ENCODE data around the gene PTGFRN. TPM values are rescaled to one million over a fixed set of nuclear protein-coding genes. Genes with fewer than 3 reads are reported as not detected.
A peak's percentile ranks its signal among the peaks of the same experiment; 100 is the strongest.

The PTGFRN gene
- total and polyA plus RNA-seq, 5 donors, result 100 to 247 (median 157) TPM

DNA sequence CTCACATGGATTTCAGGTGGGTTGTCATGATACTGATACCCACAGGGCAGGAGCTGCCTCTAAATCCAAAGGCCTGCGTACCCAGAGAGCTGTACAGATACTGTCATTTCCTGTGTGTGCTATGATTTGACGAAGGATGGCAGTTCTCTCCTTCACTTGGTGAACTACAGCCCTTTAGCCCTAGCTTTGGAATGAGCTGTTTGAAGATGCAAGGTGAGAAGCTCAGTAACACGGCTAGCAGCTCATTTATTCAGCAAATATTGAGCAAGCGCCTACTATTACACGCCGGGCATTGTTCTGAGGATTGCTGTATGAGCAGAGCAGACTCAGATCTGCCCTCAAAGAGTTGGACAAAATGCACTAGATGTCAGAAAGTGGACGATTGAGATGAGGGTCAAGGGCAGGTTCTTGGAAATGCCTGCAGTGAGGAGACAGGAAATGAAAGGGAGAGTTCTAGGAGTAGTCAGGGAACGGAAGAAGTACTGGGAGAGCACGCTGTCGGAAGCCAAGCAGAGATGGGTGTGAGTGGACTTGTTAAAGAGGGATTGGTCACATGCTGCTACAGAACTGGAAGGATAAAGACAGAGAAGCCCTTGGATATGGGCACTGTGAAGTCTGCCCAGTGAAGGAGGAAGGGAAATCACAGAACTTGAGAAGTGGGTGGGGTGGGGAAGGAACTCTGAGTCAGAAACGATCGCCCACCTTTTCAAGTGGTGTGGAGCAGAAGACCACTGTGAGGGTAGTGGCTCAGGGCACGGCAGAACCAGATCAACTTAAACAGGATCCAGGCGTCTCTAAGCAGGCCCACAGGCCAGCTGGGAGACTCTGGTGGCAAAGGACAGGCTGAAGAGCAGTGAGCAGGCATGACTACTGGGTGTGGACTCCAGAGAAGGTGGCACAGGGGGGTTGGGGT, 7.1 kb downstream of the PTGFRN start:
- ATAC-seq (peak; percentile 55 to 56), DNase-seq (no peak)
- intact Hi-C loops (cut with DNase I), result no loop called here
- whole genome bisulfite sequencing, result 57% methylated on average over 14 of the region's 14 CpGs
- Histone ChIP-seq H3K27ac (ENCODE audit: low read length) (peak overlapping the region; percentile 75), H3K4me1 (ENCODE audit: control insufficient read depth, insufficient read depth, low read length) (peaks cover 6% of the 10 kb centered on the region), H3K9me3 (ENCODE audit: control insufficient read depth, low read length) (no peaks in the 10 kb centered on the region), H3K27me3 (ENCODE audit: control insufficient read depth, insufficient read depth) (no peaks in the 10 kb centered on the region), H3K4me3 (ENCODE audit: low read length) (no peak overlapping the region)

GRCh38 chr1:116918714-116919357, 9.1 kb downstream of the PTGFRN start:
- peaks cover 12% of the 10 kb centered on the region for H3K4me1 ChIP-seq (ENCODE audit: control insufficient read depth, insufficient read depth, low read length)
- intact Hi-C loops (cut with DNase I), result no loop called here
- DNase-seq, result no peak

GRCh38 chr1:116919802-116920201, 10.1 kb downstream of the PTGFRN start:
- ATAC-seq (no peak), DNase-seq (peak in 1 of 3 donors; percentile 60)
- no peaks in the 10 kb centered on the region for H3K27me3 ChIP-seq (ENCODE audit: control insufficient read depth, insufficient read depth)
- peak overlapping the region; percentile 53 for H3K27ac ChIP-seq (ENCODE audit: low read length)
- peaks cover 14% of the 10 kb centered on the region for H3K4me1 ChIP-seq (ENCODE audit: control insufficient read depth, insufficient read depth, low read length)
- H3K4me3 ChIP-seq (ENCODE audit: low read length), result no peak overlapping the region
- no peaks in the 10 kb centered on the region for H3K9me3 ChIP-seq (ENCODE audit: control insufficient read depth, low read length)
- WGBS, result 68% methylated on average over 2 of the region's 2 CpGs
- intact Hi-C loops (cut with DNase I), result no loop called here

More at GRCh38 chr1:116918714-116919357, 9.1 kb downstream of the PTGFRN start:
- Histone ChIP-seq H3K4me3 (ENCODE audit: low read length) (no peak overlapping the region), H3K27ac (ENCODE audit: low read length) (peak overlapping the region; percentile 56), H3K27me3 (ENCODE audit: control insufficient read depth, insufficient read depth) (no peaks in the 10 kb centered on the region), H3K9me3 (ENCODE audit: control insufficient read depth, low read length) (no peaks in the 10 kb centered on the region)
- no peak for ATAC-seq
- 78% methylated on average over 5 of the region's 5 CpGs for WGBS

DNA sequence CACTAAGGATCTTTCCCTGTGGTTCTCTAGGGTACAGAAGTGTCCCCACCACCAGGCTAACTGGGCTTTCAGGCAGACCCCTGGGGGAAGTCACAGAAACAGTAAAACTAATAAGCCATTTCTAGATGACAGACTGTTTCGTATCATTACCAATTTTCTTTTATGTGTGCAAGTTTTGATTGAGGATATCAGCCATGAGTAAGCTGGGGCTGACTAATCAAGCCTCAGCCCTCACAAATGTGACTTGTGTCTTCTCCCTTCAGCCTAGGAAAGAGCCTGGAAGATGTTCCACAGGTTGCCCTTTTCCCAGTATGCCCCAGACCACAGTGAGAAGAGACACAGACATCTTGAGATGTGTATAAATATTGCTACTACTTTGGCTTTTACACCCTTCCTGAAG, 10.5 kb downstream of the PTGFRN start:
- H3K4me1 ChIP-seq (ENCODE audit: control insufficient read depth, insufficient read depth, low read length), result peaks cover 14% of the 10 kb centered on the region
- H3K27ac ChIP-seq (ENCODE audit: low read length), result peak overlapping the region; percentile 53
- H3K27me3 ChIP-seq (ENCODE audit: control insufficient read depth, insufficient read depth), result no peaks in the 10 kb centered on the region
- 94% methylated on average over 1 of the region's 1 CpG for WGBS
- intact Hi-C loops (cut with DNase I), result no loop called here
- ATAC-seq (no peak), DNase-seq (no peak)
- no peaks in the 10 kb centered on the region for H3K9me3 ChIP-seq (ENCODE audit: control insufficient read depth, low read length)
- H3K4me3 ChIP-seq (ENCODE audit: low read length), result no peak overlapping the region

GRCh38 chr1:116921301-116921885, 11.7 kb downstream of the PTGFRN start:
- H3K27me3 ChIP-seq (ENCODE audit: control insufficient read depth, insufficient read depth), result no peaks in the 10 kb centered on the region
- H3K27ac ChIP-seq (ENCODE audit: low read length), result peak overlapping the region; percentile 56
- ATAC-seq, result no peak
- no peaks in the 10 kb centered on the region for H3K9me3 ChIP-seq (ENCODE audit: control insufficient read depth, low read length)
- intact Hi-C loops (cut with DNase I), result no loop called here
- H3K4me1 ChIP-seq (ENCODE audit: control insufficient read depth, insufficient read depth, low read length), result peaks cover 14% of the 10 kb centered on the region
- no peak overlapping the region for H3K4me3 ChIP-seq (ENCODE audit: low read length)
- WGBS, result 83% methylated on average over 6 of the region's 6 CpGs
- DNase-seq, result no peak

DNA sequence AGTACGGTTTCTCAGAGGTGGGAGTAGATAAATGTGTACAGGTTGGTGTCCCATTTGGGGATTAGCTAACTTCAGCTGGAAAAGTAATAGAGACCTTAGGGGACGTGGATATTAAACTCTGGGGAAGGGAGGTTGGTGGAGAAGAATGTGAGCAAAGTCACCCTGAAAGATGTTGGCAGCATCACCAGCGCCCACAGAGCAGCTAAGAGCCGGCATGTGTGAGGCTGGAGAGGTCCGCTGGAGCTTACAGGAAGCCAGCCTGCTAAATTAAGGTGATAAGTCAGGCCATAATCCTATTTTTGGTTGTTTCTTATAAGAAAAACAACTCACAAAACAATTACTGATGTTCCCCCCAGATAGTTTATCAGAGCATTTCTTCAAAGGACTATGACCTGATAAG, 12.2 kb downstream of the PTGFRN start:
- intact Hi-C loops (cut with DNase I), result no loop called here
- ATAC-seq (no peak), DNase-seq (no peak)
- Histone ChIP-seq H3K4me3 (ENCODE audit: low read length) (no peak overlapping the region), H3K9me3 (ENCODE audit: control insufficient read depth, low read length) (no peaks in the 10 kb centered on the region), H3K27me3 (ENCODE audit: control insufficient read depth, insufficient read depth) (no peaks in the 10 kb centered on the region), H3K4me1 (ENCODE audit: control insufficient read depth, insufficient read depth, low read length) (peaks cover 14% of the 10 kb centered on the region), H3K27ac (ENCODE audit: low read length) (peak overlapping the region; percentile 56)
- WGBS, result 56% methylated on average over 5 of the region's 5 CpGs

DNA sequence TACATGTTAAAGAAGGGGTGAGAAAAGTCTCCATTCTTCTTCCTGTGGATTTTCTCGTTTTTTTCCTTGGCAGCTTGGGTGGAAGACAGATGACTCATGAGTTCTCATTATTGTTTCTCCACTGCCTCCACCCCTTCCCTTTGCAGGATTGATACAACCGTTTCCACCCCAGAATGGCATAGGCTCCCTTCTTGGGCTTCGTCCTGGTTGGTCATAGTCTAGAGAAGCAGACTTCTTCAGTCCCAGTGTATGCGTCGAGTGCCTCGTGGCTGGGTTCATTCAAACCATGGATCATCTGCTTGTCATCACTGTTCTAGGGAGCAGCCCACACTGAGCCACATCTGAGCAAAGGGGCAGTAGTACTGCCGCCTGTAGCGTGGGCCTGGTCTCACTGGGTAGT, 13.7 kb downstream of the PTGFRN start:
- intact Hi-C loops (cut with DNase I), result no loop called here
- H3K4me1 ChIP-seq (ENCODE audit: control insufficient read depth, insufficient read depth, low read length), result peaks cover 11% of the 10 kb centered on the region
- peak; percentile 61 to 87 for ATAC-seq
- H3K27me3 ChIP-seq (ENCODE audit: control insufficient read depth, insufficient read depth), result no peaks in the 10 kb centered on the region
- no peaks in the 10 kb centered on the region for H3K9me3 ChIP-seq (ENCODE audit: control insufficient read depth, low read length)
- 60% methylated on average over 8 of the region's 8 CpGs for WGBS
- no peak for DNase-seq
- H3K27ac ChIP-seq (ENCODE audit: low read length), result peak overlapping the region; percentile 68
- no peak overlapping the region for H3K4me3 ChIP-seq (ENCODE audit: low read length)

GRCh38 chr1:116927049-116927798, 17.5 kb downstream of the PTGFRN start:
- intact Hi-C loops (cut with DNase I), result no loop called here
- Histone ChIP-seq H3K9me3 (ENCODE audit: control insufficient read depth, low read length) (no peaks in the 10 kb centered on the region), H3K27ac (ENCODE audit: low read length) (no peak overlapping the region), H3K27me3 (ENCODE audit: control insufficient read depth, insufficient read depth) (no peaks in the 10 kb centered on the region), H3K4me1 (ENCODE audit: control insufficient read depth, insufficient read depth, low read length) (peaks cover 8% of the 10 kb centered on the region), H3K4me3 (ENCODE audit: low read length) (no peak overlapping the region)
- DNase-seq, result no peak
- 90% methylated on average over 6 of the region's 6 CpGs for WGBS
- ATAC-seq, result no peak

DNA sequence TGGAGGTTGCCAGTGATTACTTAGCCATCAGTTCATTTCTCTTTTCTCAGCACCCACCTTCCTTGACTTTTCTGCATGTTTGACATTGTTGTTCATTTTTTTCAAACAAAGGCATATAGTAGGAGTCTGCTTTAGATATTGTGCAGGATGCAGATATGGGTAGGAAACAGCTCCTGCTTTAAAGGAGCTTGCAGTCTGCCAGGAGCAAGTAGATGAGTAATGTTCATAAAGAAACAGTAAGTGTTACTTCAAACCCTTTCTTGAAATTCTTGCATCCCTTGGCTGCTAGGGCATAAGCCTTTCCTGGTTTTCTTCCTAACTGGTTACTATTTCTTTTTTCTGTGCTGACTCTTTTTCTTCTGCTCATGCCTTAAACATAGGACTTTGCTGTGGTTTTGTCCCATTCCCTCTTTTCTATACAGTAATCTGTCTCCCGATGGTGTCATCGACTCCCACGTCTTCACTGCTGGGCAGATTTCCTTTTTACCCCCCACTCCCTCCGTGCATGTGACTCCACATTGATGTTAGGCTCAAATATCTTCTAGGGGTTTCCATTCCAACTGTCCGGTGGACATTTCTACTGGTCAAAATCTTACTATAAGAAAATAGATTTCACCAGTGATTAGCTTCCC, 20.4 kb downstream of the PTGFRN start:
- no peak for DNase-seq

More for the DNA sequence above, 20.4 kb downstream of the PTGFRN start:
- Histone ChIP-seq H3K4me1 (ENCODE audit: control insufficient read depth, insufficient read depth, low read length) (no peaks in the 10 kb centered on the region), H3K27me3 (ENCODE audit: control insufficient read depth, insufficient read depth) (no peaks in the 10 kb centered on the region), H3K4me3 (ENCODE audit: low read length) (no peak overlapping the region), H3K27ac (ENCODE audit: low read length) (no peak overlapping the region), H3K9me3 (ENCODE audit: control insufficient read depth, low read length) (no peaks in the 10 kb centered on the region)
- intact Hi-C loops (cut with DNase I), result no loop called here
- no peak for ATAC-seq
- WGBS, result 65% methylated on average over 5 of the region's 5 CpGs
